HG02970 (cell line): ENCODE results near the gene NOBOX.
"Not testable (repeated sequence)": the region's sequence is repeated elsewhere in the genome, so short reads cannot be mapped to it uniquely, and the experiment has no call there.

Experiments used
- ATAC-seq: cut with Tn5 transposase; IDR thresholded peaks from one replicate; pipeline ENCODE4 v1.9.1; 2021; ENCODE audit warnings: mild to moderate bottlenecking, moderate library complexity, moderate number of reproducible peaks; ENCODE audit not compliant: unreplicated experiment, low FRiP score

Gene NOBOX

GRCh38 chr7:144403649-144404061 lies at the start of gene NOBOX:
TSS of gene NOBOX (minus strand) at chr7:144403693.
- ATAC-seq: no peak

DNA sequence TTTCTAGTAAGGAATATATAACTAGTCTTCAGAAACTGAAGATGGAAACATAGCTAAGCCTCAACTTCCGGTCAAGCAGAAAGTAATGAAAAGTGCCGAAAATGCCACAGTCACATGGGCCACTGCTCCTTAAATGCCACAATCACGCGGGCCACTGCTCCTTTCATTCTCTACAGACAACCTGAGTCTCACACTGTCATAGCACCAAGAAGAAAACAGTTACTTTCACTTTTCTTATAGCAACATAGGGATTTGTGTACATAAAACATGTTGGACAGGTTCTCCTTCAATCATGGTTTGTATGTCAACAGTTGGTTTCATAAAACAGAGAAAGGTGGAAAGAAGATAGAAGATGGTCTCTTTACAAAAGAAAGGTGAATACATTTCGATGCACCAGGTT lies 48.6 kb upstream of the NOBOX start:
- ATAC-seq: no peak

GRCh38 chr7:144445590-144445989 lies 42.1 kb upstream of the NOBOX start:
- ATAC-seq: no peak

- ATAC-seq: no peak
Observed at GRCh38 chr7:144439717-144440205, 36.3 kb upstream of the NOBOX start.

GRCh38 chr7:144438759-144439158 lies 35.3 kb upstream of the NOBOX start:
- no peak for ATAC-seq

DNA sequence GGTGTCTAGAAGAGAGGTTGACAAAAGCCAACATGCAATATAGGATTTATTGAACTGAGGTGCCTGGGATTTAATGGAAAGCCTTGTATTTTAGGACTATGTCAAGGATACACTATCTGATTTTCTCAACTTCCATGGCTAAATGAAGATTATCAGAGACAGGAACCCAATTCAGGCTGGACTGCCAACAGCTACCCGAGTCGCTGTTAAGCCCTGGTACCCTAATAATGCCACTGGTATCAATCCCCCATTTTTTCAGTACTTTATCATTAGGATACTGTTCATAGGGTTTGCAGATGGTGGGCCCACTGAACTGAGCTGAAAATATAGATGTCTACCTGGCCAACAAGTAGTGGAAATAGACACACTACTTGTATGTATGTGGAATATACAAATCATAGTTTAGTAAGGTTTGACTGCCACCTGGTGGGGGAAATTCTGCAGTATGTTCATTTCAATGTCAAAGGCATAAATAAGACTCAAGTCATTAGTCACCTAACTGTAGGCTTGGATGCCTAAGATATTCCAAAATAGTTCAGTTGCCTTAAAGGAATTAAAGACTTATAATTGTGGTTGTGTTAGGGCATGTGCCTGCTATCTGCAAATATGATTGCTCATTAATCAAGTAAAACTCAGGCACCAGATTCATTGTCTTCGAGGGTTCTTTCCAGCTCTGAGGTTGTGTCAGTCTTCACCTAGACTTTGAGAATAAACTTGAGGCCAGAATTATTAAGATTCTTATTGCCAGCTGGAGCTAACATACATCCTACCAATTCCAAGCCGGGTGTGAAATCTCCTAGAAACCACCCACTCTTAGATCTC lies 34.1 kb upstream of the NOBOX start:
- no peak for ATAC-seq

DNA sequence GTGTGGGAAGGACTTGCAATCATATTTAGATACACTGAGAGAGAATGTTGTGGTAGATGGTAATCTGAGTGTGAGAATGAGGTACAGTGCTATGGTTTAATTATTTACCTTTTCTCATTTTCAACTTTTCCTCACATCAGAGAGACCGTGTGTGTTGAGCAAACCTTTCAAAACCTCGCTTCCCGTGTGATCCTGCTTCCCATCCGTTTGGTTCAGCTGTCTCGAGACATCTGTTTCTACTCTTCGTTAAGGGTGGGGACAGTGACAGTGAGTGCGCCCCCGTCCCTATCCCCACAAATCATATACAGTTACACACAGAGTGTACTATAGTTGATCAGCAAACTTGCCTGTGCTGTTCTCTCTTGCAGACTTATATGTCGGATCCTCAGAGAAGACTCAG lies 33.0 kb upstream of the NOBOX start:
- no peak for ATAC-seq

DNA sequence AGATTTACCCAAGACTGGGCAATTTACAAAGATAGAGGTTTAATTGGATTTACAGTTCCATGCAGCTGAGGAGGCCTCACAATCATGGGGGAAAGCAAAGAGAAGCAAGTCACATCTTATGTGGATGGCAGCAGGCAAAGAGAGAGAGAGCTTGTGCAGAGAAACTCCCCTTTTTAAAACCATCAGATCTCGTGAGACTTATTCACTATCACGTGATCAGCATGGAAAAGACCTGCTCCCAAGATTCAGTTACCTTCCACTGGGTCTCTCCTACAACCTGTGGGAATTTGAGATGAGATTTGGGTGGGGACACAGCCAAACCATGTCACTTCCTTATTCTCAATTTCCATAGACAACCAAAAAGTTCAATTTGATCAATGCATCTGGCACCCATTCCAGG lies 24.9 kb upstream of the NOBOX start:
- no peak for ATAC-seq

DNA sequence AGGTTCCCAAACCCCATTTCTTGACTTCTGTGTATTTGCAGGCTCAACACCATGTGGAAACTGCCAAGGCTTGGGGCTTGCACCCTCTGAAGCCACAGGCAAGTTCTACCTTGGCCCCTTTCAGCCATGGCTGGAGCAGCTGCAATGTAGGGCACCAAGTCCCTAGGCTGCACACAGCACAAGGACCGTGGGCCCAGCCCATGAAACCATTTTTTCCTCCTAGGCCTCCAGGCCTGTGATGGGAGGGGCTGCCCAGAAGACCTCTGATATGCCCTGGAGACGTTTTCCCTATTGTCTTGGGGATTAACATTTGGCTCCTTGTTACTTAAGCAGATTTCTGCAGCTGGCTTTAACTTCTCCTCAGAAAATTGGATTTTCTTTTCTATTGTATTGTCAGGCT lies 24.0 kb upstream of the NOBOX start:
- not testable (repeated sequence) for ATAC-seq

- not testable (repeated sequence) for ATAC-seq
Observed at GRCh38 chr7:144418931-144419330, 15.4 kb upstream of the NOBOX start.

GRCh38 chr7:144416341-144416740 lies 12.8 kb upstream of the NOBOX start:
- no peak for ATAC-seq

DNA sequence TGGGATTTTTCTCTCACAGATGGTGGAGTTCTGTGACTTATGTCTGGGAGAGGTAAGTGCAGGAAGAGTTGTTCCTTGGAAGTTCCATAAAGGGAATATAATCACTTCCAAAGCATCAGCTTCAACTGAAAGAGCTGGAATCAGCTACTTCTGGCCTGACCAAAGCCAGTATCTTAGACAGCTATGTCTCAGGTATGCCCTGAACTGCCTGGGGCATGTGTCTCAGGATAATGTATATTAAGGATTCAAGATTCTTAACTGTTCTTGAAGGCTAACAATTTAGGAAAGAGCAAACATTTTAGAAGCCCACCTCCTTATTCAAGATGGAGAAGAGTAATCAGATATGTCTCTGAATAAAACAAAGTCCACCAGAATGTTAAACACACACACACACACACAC lies 12.4 kb upstream of the NOBOX start:
- no peak for ATAC-seq

GRCh38 chr7:144414815-144415214 lies 11.3 kb upstream of the NOBOX start:
- no peak for ATAC-seq

GRCh38 chr7:144410441-144410840 lies 6.9 kb upstream of the NOBOX start:
- no peak for ATAC-seq

- ATAC-seq: no peak
Observed at GRCh38 chr7:144408121-144408520, 4.6 kb upstream of the NOBOX start.

GRCh38 chr7:144407266-144407931 lies 3.9 kb upstream of the NOBOX start:
- ATAC-seq: no peak

DNA sequence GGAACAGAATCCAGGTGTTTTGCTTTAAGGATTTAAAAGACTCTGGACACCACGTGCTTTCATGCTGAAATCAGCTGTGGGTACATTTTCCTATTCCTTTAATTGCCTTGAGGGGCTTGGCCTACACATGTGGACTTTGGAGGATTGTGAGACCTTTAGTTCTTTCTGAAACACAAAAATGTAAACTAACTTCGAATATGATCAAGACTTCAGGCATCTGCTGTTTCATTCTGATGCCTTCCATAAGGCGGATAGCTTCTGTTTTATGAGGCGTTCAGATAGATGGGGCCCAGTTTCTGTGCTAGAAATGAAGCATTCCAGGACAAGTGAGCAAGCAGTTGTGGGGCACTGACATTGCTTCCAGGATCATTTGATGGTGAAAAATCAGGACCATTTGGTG lies 1.5 kb upstream of the NOBOX start:
- ATAC-seq: no peak

DNA sequence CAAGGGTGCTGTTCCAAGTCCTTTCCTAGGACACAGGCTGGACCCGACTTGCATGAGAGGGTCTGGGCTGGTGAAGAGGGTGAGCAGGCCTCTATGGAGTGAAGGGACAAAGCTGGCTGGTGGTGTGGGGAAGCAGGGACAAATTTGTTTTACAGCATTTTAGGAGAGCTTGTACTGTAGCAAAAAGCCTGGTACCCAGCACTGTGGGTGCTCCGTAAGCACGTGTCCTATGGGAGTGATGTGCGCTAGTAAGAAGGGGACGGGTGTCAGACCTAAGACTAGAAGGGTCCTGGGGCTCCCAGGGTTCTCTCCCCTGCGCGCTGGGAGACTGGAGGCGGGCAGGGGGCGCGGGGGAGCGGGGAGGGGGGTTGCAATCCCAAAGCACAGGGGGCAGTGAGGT lies 391 bp downstream of the NOBOX start:
- no peak for ATAC-seq

DNA sequence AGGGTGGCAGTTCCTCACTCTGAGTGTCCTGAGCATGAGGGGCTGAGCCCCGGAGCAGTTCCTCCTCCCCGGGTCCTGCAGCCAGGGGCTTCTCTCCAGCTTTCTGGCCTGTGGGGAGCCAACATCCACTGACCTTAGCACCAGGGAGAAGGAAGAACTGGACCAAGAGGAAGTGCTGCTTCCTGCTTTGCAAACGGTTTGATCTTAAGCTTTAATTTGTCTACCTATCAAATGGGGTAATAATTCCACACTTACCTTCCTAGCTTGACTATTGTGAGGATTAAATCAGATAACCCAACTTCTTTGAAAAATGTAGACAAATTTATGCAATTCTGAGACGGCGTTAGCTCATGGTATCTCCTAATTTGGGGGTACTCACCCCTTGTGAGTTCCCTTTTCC lies 2.0 kb downstream of the NOBOX start:
- no peak for ATAC-seq

GRCh38 chr7:144399946-144400345 lies 3.5 kb downstream of the NOBOX start:
- ATAC-seq: no peak

- no peak for ATAC-seq
Observed at GRCh38 chr7:144398911-144399310, 4.6 kb downstream of the NOBOX start.

DNA sequence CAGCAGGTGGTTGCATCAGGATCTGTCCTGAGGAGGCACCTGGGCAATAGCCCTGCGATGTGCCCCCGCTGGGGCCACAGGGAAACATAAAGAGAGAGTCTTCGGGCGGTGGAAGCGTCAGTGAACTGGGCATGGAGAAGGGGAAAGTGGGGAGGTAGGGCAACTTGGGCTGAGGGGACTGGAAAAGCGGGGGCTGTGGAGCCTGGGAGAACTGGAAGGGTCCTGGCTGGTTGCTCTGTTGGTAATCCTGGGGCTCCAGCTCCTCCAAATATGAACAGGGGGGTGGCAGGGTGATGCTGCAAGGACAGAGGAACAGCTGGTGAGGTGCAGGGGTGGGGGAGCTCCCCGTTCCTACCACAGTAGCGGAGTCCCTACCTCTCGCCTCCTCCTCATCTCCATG lies 5.2 kb downstream of the NOBOX start:
- no peak for ATAC-seq
